ENCODE data around the gene PHACTR3.
A peak's percentile ranks its signal among the peaks of the same experiment; 100 is the strongest.

The PHACTR3 gene

GRCh38 chr20:59751075-59751711, 146.9 kb downstream of the PHACTR3 start:
- H3K27me3 ChIP-seq (ENCODE audit: control insufficient read depth, insufficient read depth, low read length), result peaks cover 8% of the 10 kb centered on the region

GRCh38 chr20:59752101-59752586, 147.8 kb downstream of the PHACTR3 start:
- Histone ChIP-seq H2AFZ (no peak overlapping the region), H3K4me1 (no peaks in the 10 kb centered on the region), H3K4me2 (ENCODE audit: low read length) (no peak overlapping the region), H3K36me3 (ENCODE audit: control insufficient read depth, insufficient read depth, low read length) (no peaks in the 10 kb centered on the region), H3K9me3 (ENCODE audit: control insufficient read depth, low read length) (no peaks in the 10 kb centered on the region), H3K27ac (no peak overlapping the region), H3K79me2 (no peaks in the 10 kb centered on the region), H3K9ac (no peak overlapping the region), H3K4me3 (ENCODE audit: low read depth, low read length) (no peak overlapping the region), H3K27me3 (ENCODE audit: control insufficient read depth, insufficient read depth, low read length) (peaks cover 8% of the 10 kb centered on the region)
- no peak for TF ChIP-seq CTCF (IDR thresholded peaks at IDR 0.05)

More at GRCh38 chr20:59751075-59751711, 146.9 kb downstream of the PHACTR3 start:
- no peak overlapping the region for H3K4me2 ChIP-seq (ENCODE audit: low read length)
- H3K9me3 ChIP-seq (ENCODE audit: control insufficient read depth, low read length), result no peaks in the 10 kb centered on the region
- no peak overlapping the region for H3K9ac ChIP-seq
- H2AFZ ChIP-seq, result peak overlapping the region; percentile 33
- no peak overlapping the region for H3K4me3 ChIP-seq (ENCODE audit: low read depth, low read length)
- no peaks in the 10 kb centered on the region for H3K4me1 ChIP-seq
- H3K27ac ChIP-seq, result no peak overlapping the region
- no peaks in the 10 kb centered on the region for H3K36me3 ChIP-seq (ENCODE audit: control insufficient read depth, insufficient read depth, low read length)
- peak; percentile 64 for TF ChIP-seq CTCF (IDR thresholded peaks at IDR 0.05)
- no peaks in the 10 kb centered on the region for H3K79me2 ChIP-seq

GRCh38 chr20:59752704-59753460, 148.5 kb downstream of the PHACTR3 start:
- H3K79me2 ChIP-seq, result no peaks in the 10 kb centered on the region
- H3K4me1 ChIP-seq, result no peaks in the 10 kb centered on the region
- H2AFZ ChIP-seq, result peak overlapping the region; percentile 20
- peaks cover 8% of the 10 kb centered on the region for H3K27me3 ChIP-seq (ENCODE audit: control insufficient read depth, insufficient read depth, low read length)
- no peak overlapping the region for H3K4me3 ChIP-seq (ENCODE audit: low read depth, low read length)
- no peak for TF ChIP-seq CTCF (IDR thresholded peaks at IDR 0.05)
- H3K4me2 ChIP-seq (ENCODE audit: low read length), result no peak overlapping the region
- no peaks in the 10 kb centered on the region for H3K36me3 ChIP-seq (ENCODE audit: control insufficient read depth, insufficient read depth, low read length)
- H3K9me3 ChIP-seq (ENCODE audit: control insufficient read depth, low read length), result no peaks in the 10 kb centered on the region
- no peak overlapping the region for H3K27ac ChIP-seq
- H3K9ac ChIP-seq, result no peak overlapping the region

GRCh38 chr20:59753836-59754235, 149.5 kb downstream of the PHACTR3 start:
- Histone ChIP-seq H3K27ac (no peak overlapping the region), H3K4me2 (ENCODE audit: low read length) (no peak overlapping the region), H3K79me2 (no peaks in the 10 kb centered on the region), H2AFZ (no peak overlapping the region), H3K9ac (no peak overlapping the region), H3K4me3 (ENCODE audit: low read depth, low read length) (no peak overlapping the region), H3K4me1 (no peaks in the 10 kb centered on the region), H3K27me3 (ENCODE audit: control insufficient read depth, insufficient read depth, low read length) (peaks cover 8% of the 10 kb centered on the region), H3K36me3 (ENCODE audit: control insufficient read depth, insufficient read depth, low read length) (no peaks in the 10 kb centered on the region), H3K9me3 (ENCODE audit: control insufficient read depth, low read length) (no peaks in the 10 kb centered on the region)
- no peak for TF ChIP-seq CTCF (IDR thresholded peaks at IDR 0.05)

Data from parathyroid adenoma (tissue), 2 donors.